Measurements from ENCODE around the gene ZHX3. TPM values are rescaled to one million over a fixed set of nuclear protein-coding genes. Genes with fewer than 3 reads are reported as not detected.

The ZHX3 gene
- total RNA-seq, 6 experiments from 2014 or later = 17.6 to 47.4 (median 26.2) TPM

DNA sequence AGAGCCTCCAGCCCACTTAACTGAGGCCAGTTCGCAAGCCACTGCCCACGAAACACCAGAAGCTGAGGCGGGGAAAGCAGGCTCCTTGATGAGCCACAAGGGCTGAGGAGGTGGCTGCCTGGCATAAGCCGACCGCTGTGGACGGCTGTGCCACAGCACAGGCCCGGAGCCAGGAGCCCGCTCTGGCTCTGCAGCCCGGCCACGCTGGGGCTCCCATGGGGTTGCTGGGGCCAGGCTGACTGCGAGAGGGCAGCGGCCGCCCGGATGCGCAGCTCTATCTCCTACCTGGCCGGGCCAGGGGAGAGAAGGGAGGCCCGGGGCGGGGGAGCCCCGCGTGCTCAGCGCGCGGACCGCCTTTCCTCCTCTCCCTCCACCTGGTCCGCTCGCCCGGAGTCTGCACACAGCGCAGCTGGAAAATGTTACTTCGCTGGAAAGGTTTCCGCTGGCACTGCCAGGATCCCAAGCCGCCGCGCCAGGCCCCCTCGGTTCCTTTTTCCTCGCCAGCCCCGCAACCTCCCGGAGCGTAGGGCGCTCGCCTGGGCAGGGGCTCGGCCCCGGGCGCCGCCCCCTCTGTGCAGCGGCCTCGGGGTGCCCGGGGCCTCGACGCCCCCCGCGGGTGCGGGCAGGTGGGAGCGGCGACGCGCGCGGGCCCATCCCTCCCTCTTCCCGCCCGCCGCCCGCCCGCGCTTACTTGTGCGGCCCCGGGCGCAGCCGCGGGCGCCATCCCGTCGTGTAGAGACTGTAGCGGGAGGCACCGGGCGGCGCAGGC lies 48.4 kb upstream of the ZHX3 start:
- WGBS (ENCODE audit: insufficient coverage, low coverage, low lambda C conversion rate, missing lambda C conversion rate) = 18% methylated on average over 13 of the region's 76 CpGs
- Histone ChIP-seq H3K9me3 (no peaks in the 10 kb centered on the region), H3K4me1 (peaks cover 0 to 5% (median 0%) of the 10 kb centered on the region in 4 donors), H3K27me3 (no peaks in the 10 kb centered on the region), H3K27ac (no peak overlapping the region), H3K36me3 (no peaks in the 10 kb centered on the region), H3K4me3 (no peak overlapping the region)
- intact Hi-C loops (cut with DNase I) = no loop called here
- DNase-seq (no peak), ATAC-seq (peak in 1 of 4 donors; percentile 16)
- TF ChIP-seq POLR2A (IDR thresholded peaks at IDR 0.05) = no peak
- TF ChIP-seq, protein P1, sequence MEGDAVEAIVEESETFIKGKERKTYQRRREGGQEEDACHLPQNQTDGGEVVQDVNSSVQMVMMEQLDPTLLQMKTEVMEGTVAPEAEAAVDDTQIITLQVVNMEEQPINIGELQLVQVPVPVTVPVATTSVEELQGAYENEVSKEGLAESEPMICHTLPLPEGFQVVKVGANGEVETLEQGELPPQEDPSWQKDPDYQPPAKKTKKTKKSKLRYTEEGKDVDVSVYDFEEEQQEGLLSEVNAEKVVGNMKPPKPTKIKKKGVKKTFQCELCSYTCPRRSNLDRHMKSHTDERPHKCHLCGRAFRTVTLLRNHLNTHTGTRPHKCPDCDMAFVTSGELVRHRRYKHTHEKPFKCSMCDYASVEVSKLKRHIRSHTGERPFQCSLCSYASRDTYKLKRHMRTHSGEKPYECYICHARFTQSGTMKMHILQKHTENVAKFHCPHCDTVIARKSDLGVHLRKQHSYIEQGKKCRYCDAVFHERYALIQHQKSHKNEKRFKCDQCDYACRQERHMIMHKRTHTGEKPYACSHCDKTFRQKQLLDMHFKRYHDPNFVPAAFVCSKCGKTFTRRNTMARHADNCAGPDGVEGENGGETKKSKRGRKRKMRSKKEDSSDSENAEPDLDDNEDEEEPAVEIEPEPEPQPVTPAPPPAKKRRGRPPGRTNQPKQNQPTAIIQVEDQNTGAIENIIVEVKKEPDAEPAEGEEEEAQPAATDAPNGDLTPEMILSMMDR (IDR thresholded peaks at IDR 0.05) = no peak

DNA sequence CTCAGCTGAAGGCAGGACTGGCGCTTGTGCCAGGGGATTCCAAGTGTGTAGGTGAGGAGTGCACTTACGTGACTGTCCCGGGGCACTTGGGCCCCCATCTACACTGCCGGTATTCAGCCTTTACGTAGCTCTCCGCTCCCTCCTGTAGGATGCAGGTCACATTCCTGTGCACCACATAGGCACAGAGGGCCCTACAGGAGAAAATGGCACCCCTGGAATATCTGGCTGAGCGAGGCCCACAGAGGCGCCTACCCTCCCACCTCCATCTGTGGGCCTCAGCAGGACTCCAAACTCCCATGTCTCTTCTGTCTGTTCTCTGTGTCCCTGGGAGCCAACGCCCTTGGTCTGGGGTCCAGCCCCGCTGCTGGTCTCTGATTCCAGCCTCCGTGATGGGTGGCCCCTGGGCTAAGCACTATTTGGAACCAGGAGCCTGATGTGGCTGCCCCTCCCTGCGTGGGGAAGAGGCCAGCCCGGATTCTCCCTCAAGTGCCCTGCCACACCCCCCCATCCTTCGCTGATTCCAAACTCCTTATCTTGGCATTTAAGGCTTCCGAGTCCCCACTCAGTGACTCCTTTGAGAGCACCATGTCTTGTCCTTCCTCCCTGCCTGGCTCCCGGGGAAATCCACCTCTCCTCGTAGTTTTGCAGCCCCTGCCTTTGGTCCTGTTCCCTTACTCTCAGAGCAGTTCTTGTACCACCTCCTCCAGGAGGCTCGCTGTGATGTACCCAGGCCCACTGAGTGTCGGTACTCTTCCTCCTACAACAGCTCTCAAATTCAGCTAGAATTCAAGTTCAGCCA lies 47.6 kb upstream of the ZHX3 start:
- ATAC-seq = no peak
- no peak for DNase-seq
- 66% methylated on average over 8 of the region's 19 CpGs for WGBS (ENCODE audit: insufficient coverage, low coverage, low lambda C conversion rate, missing lambda C conversion rate)
- no peaks in the 10 kb centered on the region for H3K9me3 ChIP-seq
- intact Hi-C loops (cut with DNase I) = loop anchor here in 1 of 2 donors (5.0 kb wide), 1 partner anchor 42 kb away; no protein-coding TSS in a partner anchor
- H3K27me3 ChIP-seq = no peaks in the 10 kb centered on the region
- H3K4me3 ChIP-seq = no peak overlapping the region
- no peak overlapping the region for H3K27ac ChIP-seq
- TF ChIP-seq, protein P1 (IDR thresholded peaks at IDR 0.05) = no peak
- no peak for TF ChIP-seq POLR2A (IDR thresholded peaks at IDR 0.05)
- peaks cover 0 to 5% (median 0%) of the 10 kb centered on the region in 4 donors for H3K4me1 ChIP-seq
- H3K36me3 ChIP-seq = no peaks in the 10 kb centered on the region

GRCh38 chr20:41364236-41364855 lies 46.8 kb upstream of the ZHX3 start:
- no peak overlapping the region for H3K27ac ChIP-seq
- no peak for DNase-seq
- ATAC-seq = no peak
- WGBS (ENCODE audit: insufficient coverage, low coverage, low lambda C conversion rate, missing lambda C conversion rate) = 71% methylated on average over 10 of the region's 13 CpGs
- TF ChIP-seq, protein P1 (IDR thresholded peaks at IDR 0.05) = no peak
- no peak for TF ChIP-seq POLR2A (IDR thresholded peaks at IDR 0.05)
- no peaks in the 10 kb centered on the region for H3K27me3 ChIP-seq
- peaks cover 0 to 5% (median 2%) of the 10 kb centered on the region in 4 donors for H3K36me3 ChIP-seq
- no peak overlapping the region for H3K4me3 ChIP-seq
- no peaks in the 10 kb centered on the region for H3K9me3 ChIP-seq
- H3K4me1 ChIP-seq = peaks cover 0 to 5% (median 0%) of the 10 kb centered on the region in 4 donors
- intact Hi-C loops (cut with DNase I) = loop anchor here in 1 of 2 donors (5.0 kb wide), 1 partner anchor 43 kb away; no protein-coding TSS in a partner anchor

DNA sequence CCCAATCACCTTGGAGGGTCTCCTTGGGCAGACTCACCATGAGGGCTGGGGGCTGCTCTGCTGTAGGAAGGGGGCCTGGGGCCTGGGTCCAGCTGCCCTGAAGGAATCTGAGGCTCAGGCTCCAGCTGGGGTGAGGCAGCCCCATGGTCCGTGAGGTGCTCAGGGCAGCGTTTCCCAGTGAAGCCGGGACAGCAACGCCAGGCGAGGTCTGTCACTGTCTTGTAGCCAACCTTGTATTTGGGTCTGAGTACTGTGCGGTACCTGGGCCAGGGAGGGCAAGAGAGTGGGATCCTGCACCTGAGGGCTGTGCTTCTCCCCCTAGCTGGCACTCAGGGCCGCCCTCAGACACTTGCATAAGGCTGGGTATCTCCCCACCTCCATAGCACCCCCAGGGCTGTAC lies 46.1 kb upstream of the ZHX3 start:
- Histone ChIP-seq H3K36me3 (peaks cover 0 to 5% (median 2%) of the 10 kb centered on the region in 4 donors), H3K9me3 (no peaks in the 10 kb centered on the region), H3K4me3 (no peak overlapping the region), H3K27ac (no peak overlapping the region), H3K27me3 (no peaks in the 10 kb centered on the region), H3K4me1 (peaks cover 0 to 11% (median 3%) of the 10 kb centered on the region in 4 donors)
- no peak for DNase-seq
- WGBS (ENCODE audit: insufficient coverage, low coverage, low lambda C conversion rate, missing lambda C conversion rate) = no CpG with 5 or more reads among the region's 7 CpGs
- intact Hi-C loops (cut with DNase I) = loop anchor here in 1 of 2 donors (5.0 kb wide), 1 partner anchor 44 kb away; no protein-coding TSS in a partner anchor
- ATAC-seq = no peak
- no peak for TF ChIP-seq POLR2A (IDR thresholded peaks at IDR 0.05)
- TF ChIP-seq, protein P1 (IDR thresholded peaks at IDR 0.05) = no peak

Data from right lobe of liver (tissue), 6 donors.